Measurements from ENCODE around the gene JAZF1.

Gene JAZF1

DNA sequence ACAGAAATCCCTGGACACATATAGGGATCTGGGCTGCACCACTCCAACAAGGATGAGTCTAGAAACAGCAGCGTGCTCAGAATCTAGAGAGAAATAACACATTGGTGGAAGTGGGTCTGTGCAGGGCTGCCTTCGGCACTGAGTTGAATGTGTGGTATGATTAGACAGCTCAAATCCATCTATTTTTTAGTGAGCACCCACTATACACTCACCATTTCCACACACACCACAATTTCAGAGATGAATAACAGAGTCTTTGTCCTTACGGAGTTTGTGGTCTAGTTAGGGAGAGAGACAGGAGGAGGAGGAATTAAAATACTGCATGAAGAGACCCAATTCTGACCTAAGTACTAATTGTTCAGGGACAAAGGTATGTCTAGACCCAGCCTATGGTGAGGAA is 44.2 kb downstream of the JAZF1 start:
- DNase-seq (ENCODE audit: low spot score): no peak

GRCh38 chr7:28135760-28136159 is 44.8 kb downstream of the JAZF1 start:
- no peak for DNase-seq (ENCODE audit: low spot score)

DNA sequence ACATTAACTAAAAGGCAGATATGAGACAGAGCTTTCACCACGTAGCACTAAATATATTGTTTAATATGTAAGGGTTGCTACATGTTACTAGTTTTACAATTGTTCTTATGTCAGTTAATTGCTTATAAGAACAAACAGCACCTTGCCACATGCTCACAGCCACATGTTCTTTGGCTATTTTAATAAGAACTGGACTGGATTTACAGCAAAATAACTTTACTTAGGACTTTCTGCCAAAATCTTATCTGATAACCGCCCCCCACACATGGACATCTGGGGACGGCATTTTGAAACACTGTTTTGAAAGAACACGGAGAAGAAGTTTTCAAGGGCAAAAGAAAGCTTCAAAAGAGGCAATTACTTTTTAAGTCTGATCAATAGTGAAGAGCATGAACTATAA is 45.3 kb downstream of the JAZF1 start:
- DNase-seq (ENCODE audit: low spot score): no peak

DNA sequence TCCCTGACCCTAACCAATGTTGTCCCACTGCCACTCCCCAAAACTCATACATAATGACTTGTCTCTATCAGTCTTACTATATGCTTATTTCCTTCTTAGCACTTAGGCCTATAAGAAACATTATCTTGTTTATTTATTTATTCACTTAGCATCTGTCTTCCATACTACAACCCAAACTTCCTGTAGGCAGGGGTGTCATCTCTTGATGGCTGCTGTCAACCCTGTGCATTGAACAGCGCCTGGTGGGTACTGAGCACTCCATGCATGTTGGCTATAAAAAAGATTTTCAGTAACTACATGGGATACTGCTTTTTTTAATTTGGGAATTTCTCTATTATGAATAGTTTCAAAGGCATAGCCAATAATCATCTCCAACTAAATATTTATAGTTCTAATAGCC is 46.7 kb downstream of the JAZF1 start:
- no peak for DNase-seq (ENCODE audit: low spot score)

DNA sequence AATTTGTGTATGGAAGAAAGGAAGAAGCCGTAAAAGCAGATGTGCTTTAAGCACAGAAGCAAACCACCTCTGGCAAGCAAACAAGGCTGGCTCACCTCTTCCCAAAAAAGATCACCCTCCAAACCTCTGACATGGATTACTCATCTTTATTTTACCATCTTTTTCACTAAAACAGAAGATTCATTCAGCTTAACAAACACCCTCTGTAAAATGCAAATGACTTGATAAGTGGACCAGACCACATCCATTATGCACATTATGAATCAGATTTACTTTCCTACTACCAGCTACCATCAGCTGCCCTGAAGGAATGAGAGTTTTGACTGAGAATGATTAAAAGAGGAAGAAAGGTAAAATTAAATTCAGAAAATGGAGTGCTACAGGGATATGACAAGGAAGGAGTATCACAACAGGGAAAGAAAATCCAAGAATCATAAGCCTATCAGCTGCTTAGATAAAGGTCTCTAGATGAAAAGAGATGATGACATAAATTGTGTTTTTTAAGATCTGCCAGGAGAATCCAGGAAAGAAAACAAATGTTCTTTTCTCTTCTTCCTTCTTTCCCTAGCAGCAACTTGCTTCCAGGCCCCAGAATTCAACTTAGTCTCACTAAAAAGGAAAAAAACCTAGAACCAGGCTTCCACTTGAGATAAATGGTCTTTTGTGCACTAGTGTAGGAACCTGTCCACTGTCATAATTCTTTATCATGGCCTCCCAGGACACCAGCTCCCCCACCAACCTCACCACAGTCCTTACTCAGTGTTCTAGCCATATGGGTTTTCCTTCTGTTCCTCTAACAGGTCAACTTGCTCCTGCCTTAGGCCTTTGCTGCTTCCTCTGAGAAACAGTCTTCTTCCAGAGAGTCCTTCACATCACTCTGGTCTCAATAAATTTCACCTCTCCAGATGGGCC is 47.4 kb downstream of the JAZF1 start:
- no peak for DNase-seq (ENCODE audit: low spot score)

GRCh38 chr7:28130277-28130676 is 50.3 kb downstream of the JAZF1 start:
- no peak for DNase-seq (ENCODE audit: low spot score)

DNA sequence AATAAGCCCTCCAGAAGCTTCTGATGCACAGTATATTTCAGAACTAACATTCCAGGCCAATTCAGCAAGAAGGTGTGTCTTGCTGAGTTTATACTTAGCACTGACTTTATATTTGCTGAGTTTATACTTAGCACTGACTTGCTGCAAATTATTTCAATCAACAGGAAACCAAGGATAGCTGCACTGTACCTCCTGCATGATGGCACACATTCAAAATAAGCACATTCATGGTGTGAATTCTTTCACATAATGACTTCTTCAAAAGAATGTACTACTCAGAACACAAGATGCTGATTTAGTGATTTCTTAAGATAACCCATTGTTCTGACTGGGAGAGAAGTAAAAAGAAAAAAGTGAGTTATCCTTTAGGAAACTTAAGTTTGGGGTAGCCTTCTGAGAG is 52.0 kb downstream of the JAZF1 start:
- peak; percentile 32 for DNase-seq (ENCODE audit: low spot score)

GRCh38 chr7:28126410-28127041 is 54.1 kb downstream of the JAZF1 start:
- DNase-seq (ENCODE audit: low spot score): no peak

DNA sequence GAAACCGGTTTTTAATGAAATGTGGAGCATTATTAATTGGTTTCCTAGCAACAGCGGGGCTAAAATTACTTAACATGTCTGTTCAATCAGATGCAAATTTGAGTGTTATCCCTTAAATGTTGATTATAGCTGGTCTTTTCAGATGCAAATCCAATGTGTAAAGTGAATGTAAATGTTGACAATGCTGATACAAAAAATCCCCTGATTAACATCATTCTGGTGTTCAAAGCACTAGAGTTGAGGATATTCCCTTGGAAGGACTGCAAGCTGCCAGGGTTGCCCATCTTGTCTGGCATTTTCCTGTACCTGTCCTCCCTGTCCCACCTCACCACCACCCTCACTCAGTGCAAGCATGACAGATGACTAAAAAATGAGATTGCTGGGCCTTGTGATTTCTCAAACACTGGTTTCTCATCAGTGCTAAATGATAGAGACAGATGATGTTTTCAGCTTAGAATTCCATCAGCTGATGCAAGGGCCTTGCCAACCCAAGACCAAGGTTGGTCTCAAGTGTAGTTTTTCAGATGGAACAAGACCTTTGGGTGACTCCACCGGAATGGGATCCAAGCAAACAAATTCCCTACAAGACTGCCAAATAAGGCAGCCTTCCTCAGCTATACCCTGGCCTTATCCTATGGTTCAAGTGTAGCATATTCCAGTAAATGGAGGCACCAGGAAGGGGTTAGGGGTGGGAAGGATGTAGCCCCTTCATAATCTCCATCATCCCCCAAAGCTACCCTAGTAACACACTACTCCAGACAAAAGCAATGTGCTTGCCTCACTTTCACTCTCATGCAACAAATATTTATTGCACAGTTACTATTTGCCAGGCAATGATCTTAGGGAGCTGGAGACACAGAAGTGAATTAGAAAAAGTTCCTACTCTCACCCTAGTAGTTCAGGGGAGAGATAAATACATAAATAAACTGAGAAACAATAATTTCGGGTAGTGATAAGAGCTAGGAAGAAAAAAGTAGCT is 54.9 kb downstream of the JAZF1 start:
- no peak for DNase-seq (ENCODE audit: low spot score)

DNA sequence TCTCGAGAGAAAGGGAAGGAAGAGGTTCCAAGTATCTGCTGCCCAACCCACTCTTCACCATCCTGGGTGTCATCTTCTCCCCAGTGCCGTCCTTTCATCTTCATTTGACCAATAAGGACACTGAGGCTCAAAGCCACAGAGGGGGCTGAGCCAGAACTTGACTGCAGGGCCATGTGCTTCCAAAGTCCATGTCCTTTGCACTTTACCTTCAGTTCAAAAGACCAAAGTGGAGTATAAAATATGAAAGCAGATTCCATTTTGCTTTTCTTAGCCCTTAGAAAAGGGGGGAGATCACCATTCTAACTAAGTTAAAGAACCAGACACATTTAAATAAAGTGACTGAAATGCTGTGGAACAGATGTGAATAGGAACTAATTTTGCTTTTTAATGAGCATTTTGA is 56.2 kb downstream of the JAZF1 start:
- no peak for DNase-seq (ENCODE audit: low spot score)

DNA sequence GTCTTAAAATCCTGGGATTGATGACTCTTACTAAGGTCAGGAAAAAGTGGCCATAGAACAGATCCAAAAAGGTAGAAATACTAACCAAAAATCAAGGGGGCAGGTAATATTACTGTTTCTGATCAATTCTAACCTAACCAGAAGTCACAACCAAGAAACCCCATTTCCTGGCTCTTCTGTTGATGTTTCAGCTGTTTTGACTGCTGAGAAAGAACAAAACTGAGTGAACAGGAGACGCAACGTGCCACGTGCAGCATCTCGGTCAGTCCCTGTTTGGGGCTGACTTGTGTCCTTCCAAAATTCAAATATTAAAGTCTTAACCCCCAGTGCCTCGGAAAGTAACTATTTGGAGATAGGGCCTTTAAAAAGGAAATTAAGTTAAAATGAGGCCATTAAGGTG is 56.8 kb downstream of the JAZF1 start:
- peak; percentile 66 for DNase-seq (ENCODE audit: low spot score)

DNA sequence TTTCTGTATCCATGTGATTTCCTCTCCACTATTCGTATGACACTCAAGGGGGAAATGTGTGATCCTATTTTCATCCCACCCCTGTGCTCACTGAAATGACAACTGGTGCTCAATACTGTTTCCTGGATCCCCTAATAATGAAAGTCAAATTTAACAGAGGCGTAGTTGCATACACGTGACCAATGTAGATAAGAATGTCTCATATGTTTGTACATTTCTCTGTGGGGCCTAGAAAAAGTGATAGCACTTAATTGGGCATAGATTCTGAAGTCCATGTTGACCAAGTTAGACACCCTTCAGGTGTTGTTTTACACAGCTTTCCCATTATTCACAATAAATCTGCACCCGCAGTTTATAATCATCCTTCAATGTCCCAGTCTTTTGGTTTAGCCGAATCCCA is 59.1 kb downstream of the JAZF1 start:
- DNase-seq (ENCODE audit: low spot score): no peak

GRCh38 chr7:28116041-28116440 is 64.6 kb downstream of the JAZF1 start:
- DNase-seq (ENCODE audit: low spot score): no peak

DNA sequence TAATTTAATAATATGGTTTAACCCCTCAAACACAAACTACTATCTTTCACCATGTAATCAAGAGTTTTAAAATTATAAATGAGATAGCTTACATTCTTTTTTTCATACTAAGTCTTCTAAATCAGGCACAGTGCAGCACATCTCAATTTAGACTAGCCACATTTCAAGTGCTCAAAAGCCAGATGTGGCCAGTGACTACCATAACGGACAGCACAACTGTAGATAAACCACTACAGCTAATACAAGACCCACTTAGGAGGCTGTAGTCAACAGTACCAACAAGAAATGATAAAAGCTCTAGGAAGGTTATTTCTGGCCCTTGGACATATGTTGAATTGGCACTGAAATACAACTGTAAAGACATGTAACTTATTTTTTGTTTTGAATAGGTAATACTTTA is 65.3 kb downstream of the JAZF1 start:
- DNase-seq (ENCODE audit: low spot score): no peak

DNA sequence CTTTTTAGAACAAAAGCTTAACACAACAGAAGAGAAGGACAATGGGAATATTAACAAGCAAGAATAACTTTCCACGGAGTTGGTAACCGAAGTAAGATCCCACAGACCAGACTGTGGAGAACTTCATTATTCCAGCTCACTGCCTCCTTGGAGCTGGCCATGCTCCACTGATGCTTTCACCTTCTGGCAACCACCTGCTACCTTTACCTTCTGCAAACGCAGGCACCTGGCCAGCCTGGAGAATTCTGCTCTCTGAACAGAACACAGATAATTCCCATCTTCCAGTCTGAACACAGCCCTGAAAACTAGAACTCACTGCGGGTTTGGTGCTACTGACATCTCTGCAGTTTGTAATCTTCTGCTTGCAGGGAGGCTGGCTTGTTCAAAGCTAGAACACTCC is 66.5 kb downstream of the JAZF1 start:
- no peak for DNase-seq (ENCODE audit: low spot score)

GRCh38 chr7:28112883-28113540 is 67.6 kb downstream of the JAZF1 start:
- DNase-seq (ENCODE audit: low spot score): no peak

DNA sequence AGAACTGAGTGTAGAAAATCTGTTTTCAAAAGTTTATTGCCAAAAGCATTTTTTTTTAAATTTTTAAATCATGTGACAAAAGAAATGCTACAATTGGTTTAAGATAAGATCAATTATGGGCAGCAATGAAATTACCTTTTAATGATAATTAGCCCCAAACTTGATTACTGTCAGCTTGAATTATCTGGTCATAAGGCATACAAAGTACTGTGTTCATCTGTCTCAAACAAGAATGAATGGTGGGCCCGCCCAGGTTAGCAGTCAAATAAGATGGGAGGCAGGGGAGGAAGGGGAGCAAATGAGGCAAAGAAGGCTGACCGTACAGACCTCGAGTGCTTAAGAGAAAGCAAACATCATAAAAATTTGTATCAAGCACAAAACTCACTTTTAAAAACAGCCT is 68.1 kb downstream of the JAZF1 start:
- no peak for DNase-seq (ENCODE audit: low spot score)

- DNase-seq (ENCODE audit: low spot score): no peak
Measured at GRCh38 chr7:28112012-28112411, 68.6 kb downstream of the JAZF1 start.

GRCh38 chr7:28110427-28111012 is 70.1 kb downstream of the JAZF1 start:
- DNase-seq (ENCODE audit: low spot score): no peak

DNA sequence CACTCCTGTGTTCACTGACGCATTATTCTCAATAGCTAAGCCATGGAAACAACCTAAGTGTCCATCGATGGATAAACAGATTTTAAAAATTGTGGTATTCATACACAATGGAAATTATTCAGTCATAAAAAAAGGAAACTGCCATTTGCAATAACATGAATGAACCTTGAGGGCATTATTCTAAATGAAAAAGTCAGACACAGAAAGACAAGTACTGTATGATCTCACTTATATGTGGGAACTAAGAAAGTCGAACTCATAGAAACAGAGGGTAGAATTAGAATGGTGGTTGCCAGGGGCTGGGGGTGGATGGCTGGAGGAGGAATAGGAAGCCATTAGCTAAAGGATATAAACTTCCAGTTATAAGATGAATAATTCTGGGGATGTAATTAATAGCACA is 71.8 kb downstream of the JAZF1 start:
- no peak for DNase-seq (ENCODE audit: low spot score)

DNA sequence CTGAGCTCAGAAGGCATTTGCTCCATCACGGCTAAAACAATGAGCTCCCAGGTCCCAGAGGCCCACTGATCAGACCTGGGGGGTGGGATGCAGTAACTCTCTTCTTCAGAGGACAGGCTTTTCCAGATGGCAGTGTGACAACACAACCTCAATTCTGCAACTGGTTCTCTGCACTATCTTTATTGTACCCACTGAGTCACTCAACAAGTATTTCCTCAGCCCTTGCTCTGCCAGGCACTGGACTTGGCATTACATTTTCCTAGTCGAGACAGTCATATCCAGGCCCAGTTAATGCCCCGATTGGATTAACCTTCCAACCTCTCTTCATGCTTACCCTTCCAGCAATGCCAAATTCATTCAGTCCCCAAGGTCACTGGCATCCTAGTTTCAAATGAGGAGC is 72.6 kb downstream of the JAZF1 start:
- DNase-seq (ENCODE audit: low spot score): no peak
